IMR-90 (cell line): ENCODE results near the gene LIPN. TPM values are rescaled to one million over a fixed set of nuclear protein-coding genes. Genes with fewer than 3 reads are reported as not detected.

Source experiments
- ATAC-seq: fragments of 200-7000 bp; cut with Tn5 transposase; 2 replicates; pipeline ENCODE4 v1.9.1; 2020; ENCODE audit warnings: low read depth, mild to moderate bottlenecking, moderate library complexity
- BruUV-seq: library from RNA; stranded (reverse); fragments of 400-500 nt; replicated peaks from 2 replicates; lab custom pipeline; 2021; lab: Mats Ljungman, UMichigan
- CTCF ChIA-PET: fragments of 300-600 bp; formaldehyde crosslinking; extraction: SDS; loops from one replicate; lab custom pipeline; 2021; ENCODE audit warnings: antibody characterized with exemption; lab: Yijun Ruan, JAX
- POLR2A ChIA-PET: fragments of 300-600 bp; sonication (Branson Sonifier 250); formaldehyde crosslinking; loops from one replicate; lab custom pipeline; 2022; ENCODE audit warnings: antibody characterized with exemption; ENCODE audit not compliant: unreplicated experiment; lab: Charles Lee
- DNase-seq: peaks from one replicate; pipeline ENCODE4 v3.0.0; 2013
- H2AFZ ChIP-seq: replicated peaks from 2 replicates; pipeline ENCODE3; 2013; ENCODE audit warnings: low read length, mild to moderate bottlenecking; ENCODE audit not compliant: poor library complexity
- H2AK5ac ChIP-seq: 2 replicates; pipeline ENCODE4 v1.6.1; 2013; ENCODE audit warnings: low read depth, low read length, inconsistent platforms
- H2AK9ac ChIP-seq: replicated peaks from 2 replicates; pipeline ENCODE3; 2013; ENCODE audit warnings: mild to moderate bottlenecking, low read depth, low read length, moderate library complexity; ENCODE audit not compliant: poor library complexity
- H2BK120ac ChIP-seq: 2 replicates; pipeline ENCODE4 v1.6.1; 2013; ENCODE audit warnings: low read depth, low read length, inconsistent platforms
- H2BK15ac ChIP-seq: 3 replicates; pipeline ENCODE4 v1.6.1; 2013; ENCODE audit warnings: low read depth, low read length, inconsistent platforms
- H2BK20ac ChIP-seq: 2 replicates; pipeline ENCODE4 v1.6.1; 2013; ENCODE audit warnings: low read depth, mild to moderate bottlenecking, inconsistent platforms, low read length, moderate library complexity
- H2BK5ac ChIP-seq: 2 replicates; pipeline ENCODE4 v1.6.1; 2013; ENCODE audit warnings: mild to moderate bottlenecking, low read depth, low read length, inconsistent platforms; ENCODE audit not compliant: poor library complexity, severe bottlenecking
- H3K14ac ChIP-seq: replicated peaks from 2 replicates; pipeline ENCODE4 v1.6.1; 2013; ENCODE audit warnings: low read depth, low read length, inconsistent platforms
- H3K18ac ChIP-seq: 2 replicates; pipeline ENCODE4 v1.6.1; 2013; ENCODE audit warnings: low read depth, low read length, control low read depth
- H3K23ac ChIP-seq: 2 replicates; pipeline ENCODE4 v1.6.1; 2013; ENCODE audit warnings: low read depth, low read length, inconsistent platforms
- H3K27ac ChIP-seq: 2 replicates; pipeline ENCODE4 v1.5.1; 2013; ENCODE audit warnings: mild to moderate bottlenecking, control low read depth, low read length; ENCODE audit not compliant: insufficient read depth
- H3K27me3 ChIP-seq: 2 replicates; pipeline ENCODE4 v1.6.1; 2013; ENCODE audit warnings: low read length; ENCODE audit not compliant: control insufficient read depth, insufficient read depth
- H3K36me3 ChIP-seq: 2 replicates; pipeline ENCODE4 v1.6.1; 2013; ENCODE audit warnings: low read length, mixed read lengths; ENCODE audit not compliant: control insufficient read depth, insufficient read depth
- H3K4ac ChIP-seq: 2 replicates; pipeline ENCODE4 v1.6.1; 2013; ENCODE audit warnings: low read depth, low read length, inconsistent platforms
- H3K4me1 ChIP-seq: 2 replicates; pipeline ENCODE4 v1.6.1; 2013; ENCODE audit warnings: low read length, mixed read lengths; ENCODE audit not compliant: control insufficient read depth, insufficient read depth
- H3K4me2 ChIP-seq: 2 replicates; pipeline ENCODE4 v1.6.1; 2013; ENCODE audit warnings: low read depth, mild to moderate bottlenecking, control low read depth, low read length, moderate library complexity
- H3K4me3 ChIP-seq: 2 replicates; pipeline ENCODE4 v1.5.1; 2013; ENCODE audit warnings: low read depth, mild to moderate bottlenecking, control low read depth, low read length, moderate library complexity; ENCODE audit not compliant: insufficient read depth
- H3K56ac ChIP-seq: 2 replicates; pipeline ENCODE4 v1.6.1; 2013; ENCODE audit warnings: low read length, inconsistent platforms; ENCODE audit not compliant: insufficient read depth; ENCODE audit errors: extremely low read depth
- H3K79me1 ChIP-seq, 2 experiments: 2 replicates each; pipeline ENCODE4 v1.6.1; 2013; ENCODE audit warnings: low read length in 2 of 2, inconsistent platforms in 1 of 2, low read depth in 1 of 2
- H3K9ac ChIP-seq: 2 replicates; pipeline ENCODE4 v1.6.1; 2013; ENCODE audit warnings: low read depth, low read length, control low read depth
- H3K9me1 ChIP-seq: 2 replicates; pipeline ENCODE4 v1.6.1; 2013; ENCODE audit warnings: low read length, inconsistent platforms; ENCODE audit not compliant: insufficient read depth
- H3K9me3 ChIP-seq: 2 replicates; pipeline ENCODE4 v1.6.1; 2013; ENCODE audit warnings: low read length; ENCODE audit not compliant: control insufficient read depth, insufficient read depth
- H4K20me1 ChIP-seq: 2 replicates; pipeline ENCODE4 v1.6.1; 2013; ENCODE audit warnings: low read length, inconsistent platforms; ENCODE audit not compliant: insufficient read depth
- H4K5ac ChIP-seq: 2 replicates; pipeline ENCODE4 v1.6.1; 2013; ENCODE audit warnings: mild to moderate bottlenecking, low read depth, low read length, control low read depth
- H4K8ac ChIP-seq, 2 experiments: 2 replicates each; pipeline ENCODE4 v1.6.1; 2013; ENCODE audit warnings: low read depth in 2 of 2, low read length in 2 of 2, control low read depth in 1 of 2, inconsistent platforms in 1 of 2
- H4K91ac ChIP-seq: 2 replicates; pipeline ENCODE4 v1.6.1; 2013; ENCODE audit warnings: low read depth, low read length, inconsistent platforms; ENCODE audit not compliant: insufficient read depth
- BHLHE40 ChIP-seq: fragments of 150-350 bp; IDR thresholded peaks from 2 replicates; pipeline ENCODE4 v1.6.1; 2016; ENCODE audit warnings: mild to moderate bottlenecking, low read depth, low read length
- CEBPB ChIP-seq: IDR thresholded peaks from 2 replicates; pipeline ENCODE4 v1.6.1; 2012; ENCODE audit warnings: low read depth, low read length, improper control_type of control experiment
- CHD1 ChIP-seq: IDR thresholded peaks from 2 replicates; pipeline ENCODE4 v1.6.1; 2012; ENCODE audit warnings: low read depth, low read length, improper control_type of control experiment
- MAFK ChIP-seq: IDR thresholded peaks from 2 replicates; pipeline ENCODE4 v1.6.1; 2012; ENCODE audit warnings: low read depth, low read length, improper control_type of control experiment
- MAZ ChIP-seq: IDR thresholded peaks from 2 replicates; pipeline ENCODE4 v1.6.1; 2012; ENCODE audit warnings: low read depth, mild to moderate bottlenecking, low read length, improper control_type of control experiment, moderate library complexity, borderline replicate concordance
- WGBS, 2 experiments: methylation state at CpG; one replicate each; pipeline versions ENCODE4 v1.1.5 to v1.1.7; 2013; ENCODE audit warnings: missing lambda C conversion rate in 2 of 2; ENCODE audit not compliant: insufficient read length in 1 of 2; ENCODE audit errors: extremely low coverage in 2 of 2; 5-methylcytosine and 5-hydroxymethylcytosine counted together
- dilution Hi-C: fragments of 300-500 bp; cut with HindIII; formaldehyde crosslinking; loops from one replicate; pipeline ENCODE4 v1.14.3; 2018; ENCODE audit warnings: low sequenced_read_pairs; ENCODE audit not compliant: unreplicated experiment
- in situ Hi-C: fragments of 300-500 bp; cut with MboI; formaldehyde crosslinking; loops from 3 replicates; pipeline ENCODE4 v1.14.3; 2019; ENCODE audit warnings: low sequenced_read_pairs, inconsistent platforms, mixed read lengths
- intact Hi-C: fragments of 100-400 bp; cut with micrococcal nuclease; formaldehyde crosslinking; loops from 2 replicates; pipeline ENCODE4 v1.10.0; 2022
- polyA plus RNA-seq, 3 experiments: library from polyadenylated mRNA; depleted of rRNA; stranded (reverse); fragments of >200 nt; gene quantifications; 2 replicates each; pipeline ENCODE4 v1.2.3, GENCODE V29; 2012; ENCODE audit warnings: low replicate concordance in 1 of 3
- total RNA-seq: library from RNA; depleted of rRNA; stranded (reverse); fragments of >200 nt; gene quantifications from 2 replicates; pipeline ENCODE4 v1.2.3, GENCODE V29; 2012
- TF ChIP-seq, protein P1 (sequence below): fragments of 150-350 bp; IDR thresholded peaks from 2 replicates; pipeline ENCODE4 v1.6.1; 2016; ENCODE audit warnings: low read depth, mild to moderate bottlenecking, low read length, moderate library complexity, borderline replicate concordance

The LIPN gene
- total and polyA plus RNA-seq, 2 of the 4 experiments (the other 2 are of a cell fraction), result not detected

DNA sequence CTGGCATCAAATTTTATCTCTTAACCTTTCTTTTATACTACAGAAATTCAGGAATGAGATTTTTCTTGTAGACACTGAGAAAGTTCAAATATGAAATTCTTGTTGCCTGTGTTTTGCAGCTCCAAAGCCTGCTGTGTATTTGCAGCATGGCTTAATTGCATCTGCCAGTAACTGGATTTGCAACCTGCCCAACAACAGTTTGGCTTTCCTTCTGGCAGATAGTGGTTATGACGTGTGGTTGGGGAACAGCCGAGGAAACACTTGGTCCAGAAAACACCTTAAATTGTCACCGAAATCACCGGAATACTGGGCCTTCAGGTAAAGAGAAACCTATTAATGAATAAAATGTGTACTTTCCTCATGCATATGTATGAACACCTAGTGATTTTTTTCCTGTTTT, 29.0 kb upstream of the LIPN start:
- dilution Hi-C loops, result no loop called here
- BruUV-seq, result no TSS peak
- H3K4me2 ChIP-seq, result no peak overlapping the region
- peaks cover 16% of the 10 kb centered on the region for H3K27me3 ChIP-seq
- no peak overlapping the region for H4K8ac ChIP-seq
- intact Hi-C loops, result no loop called here
- TF ChIP-seq MAFK (no peak), CEBPB (no peak), CHD1 (no peak), BHLHE40 (no peak), MAZ (no peak)
- TF ChIP-seq, protein P1, sequence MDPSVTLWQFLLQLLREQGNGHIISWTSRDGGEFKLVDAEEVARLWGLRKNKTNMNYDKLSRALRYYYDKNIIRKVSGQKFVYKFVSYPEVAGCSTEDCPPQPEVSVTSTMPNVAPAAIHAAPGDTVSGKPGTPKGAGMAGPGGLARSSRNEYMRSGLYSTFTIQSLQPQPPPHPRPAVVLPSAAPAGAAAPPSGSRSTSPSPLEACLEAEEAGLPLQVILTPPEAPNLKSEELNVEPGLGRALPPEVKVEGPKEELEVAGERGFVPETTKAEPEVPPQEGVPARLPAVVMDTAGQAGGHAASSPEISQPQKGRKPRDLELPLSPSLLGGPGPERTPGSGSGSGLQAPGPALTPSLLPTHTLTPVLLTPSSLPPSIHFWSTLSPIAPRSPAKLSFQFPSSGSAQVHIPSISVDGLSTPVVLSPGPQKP, result no peak
- H4K5ac ChIP-seq, result no peak overlapping the region
- no peak for DNase-seq
- H3K79me1 ChIP-seq, result no peaks in the 10 kb centered on the region
- no peak overlapping the region for H3K23ac ChIP-seq
- H2AFZ ChIP-seq, result no peak overlapping the region
- no peak overlapping the region for H3K14ac ChIP-seq
- no peak overlapping the region for H2BK15ac ChIP-seq
- H3K4ac ChIP-seq, result no peak overlapping the region
- no peak overlapping the region for H2AK9ac ChIP-seq
- no peak overlapping the region for H3K9ac ChIP-seq
- in situ Hi-C loops, result no loop called here
- no peak overlapping the region for H3K4me3 ChIP-seq
- no peak for ATAC-seq
- no peak overlapping the region for H4K91ac ChIP-seq
- H3K9me1 ChIP-seq, result no peaks in the 10 kb centered on the region
- no peak overlapping the region for H3K27ac ChIP-seq
- WGBS, 2 experiments, result no CpG with 5 or more reads among the region's 4 CpGs
- ChIA-PET CTCF (no interaction called here), POLR2A (no interaction called here)
- no peak overlapping the region for H3K56ac ChIP-seq
- H2AK5ac ChIP-seq, result no peak overlapping the region
- H3K36me3 ChIP-seq, result no peaks in the 10 kb centered on the region
- H3K4me1 ChIP-seq, result no peaks in the 10 kb centered on the region
- H4K20me1 ChIP-seq, result no peaks in the 10 kb centered on the region
- H2BK120ac ChIP-seq, result no peak overlapping the region
- no peak overlapping the region for H2BK20ac ChIP-seq
- no peak overlapping the region for H3K18ac ChIP-seq
- no peak overlapping the region for H2BK5ac ChIP-seq
- peaks cover 4% of the 10 kb centered on the region; the same call in 1 of the 2 replicates for H3K9me3 ChIP-seq
